Upper lobe of left lung (tissue), 4 donors: ENCODE data around the gene TMEM269.

ENCODE experiments used
- EP300 ChIP-seq, 4 donors: sonication (generic); formaldehyde crosslinking; IDR thresholded peaks; one replicate each; pipeline ENCODE4 v1.5.1; 2017; ENCODE audit warnings: antibody characterized with exemption in 4 of 4, control low read depth in 2 of 4
- POLR2A ChIP-seq, 4 donors: fragments of 450-650 bp; IDR thresholded peaks; one replicate each; pipeline ENCODE4 v1.5.1; 2016 to 2017; ENCODE audit warnings: antibody characterized with exemption in 4 of 4, mild to moderate bottlenecking in 2 of 4
- POLR2AphosphoS5 ChIP-seq, 2 donors: sonication (generic); formaldehyde crosslinking; IDR thresholded peaks; one replicate each; pipeline ENCODE4 v1.5.1; 2017; ENCODE audit warnings: antibody characterized with exemption in 2 of 2
- TF ChIP-seq, protein P1 (sequence below), 6 experiments: fragments of 450-650 bp in 4 of 6; fragments of 200-600 bp in 2 of 6; sonication (generic) in 2 of 6; IDR thresholded peaks; one replicate each; pipeline ENCODE4 v1.5.1; 2016 to 2019; ENCODE audit warnings: antibody characterized with exemption in 6 of 6

DNA sequence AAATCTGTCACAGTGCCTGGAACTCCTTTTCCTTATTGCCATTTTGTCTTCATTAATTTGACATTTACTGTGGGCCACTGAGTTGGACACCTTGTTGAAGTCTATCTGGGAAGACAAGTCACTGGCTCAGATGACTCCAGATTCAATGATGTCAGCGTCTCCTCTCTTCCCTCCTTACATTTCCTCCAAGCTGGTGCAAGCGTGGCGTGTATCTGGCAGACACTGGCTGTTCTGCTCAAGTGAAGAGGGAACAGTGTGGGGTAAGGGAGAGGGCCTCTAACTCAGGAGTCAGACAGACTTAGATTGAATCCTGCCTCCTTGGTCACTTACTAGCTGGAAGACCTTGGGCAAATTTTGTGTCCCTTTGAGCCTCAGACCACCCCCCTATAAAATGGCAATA is 52.9 kb downstream of the TMEM269 start:
- TF ChIP-seq, protein P1, sequence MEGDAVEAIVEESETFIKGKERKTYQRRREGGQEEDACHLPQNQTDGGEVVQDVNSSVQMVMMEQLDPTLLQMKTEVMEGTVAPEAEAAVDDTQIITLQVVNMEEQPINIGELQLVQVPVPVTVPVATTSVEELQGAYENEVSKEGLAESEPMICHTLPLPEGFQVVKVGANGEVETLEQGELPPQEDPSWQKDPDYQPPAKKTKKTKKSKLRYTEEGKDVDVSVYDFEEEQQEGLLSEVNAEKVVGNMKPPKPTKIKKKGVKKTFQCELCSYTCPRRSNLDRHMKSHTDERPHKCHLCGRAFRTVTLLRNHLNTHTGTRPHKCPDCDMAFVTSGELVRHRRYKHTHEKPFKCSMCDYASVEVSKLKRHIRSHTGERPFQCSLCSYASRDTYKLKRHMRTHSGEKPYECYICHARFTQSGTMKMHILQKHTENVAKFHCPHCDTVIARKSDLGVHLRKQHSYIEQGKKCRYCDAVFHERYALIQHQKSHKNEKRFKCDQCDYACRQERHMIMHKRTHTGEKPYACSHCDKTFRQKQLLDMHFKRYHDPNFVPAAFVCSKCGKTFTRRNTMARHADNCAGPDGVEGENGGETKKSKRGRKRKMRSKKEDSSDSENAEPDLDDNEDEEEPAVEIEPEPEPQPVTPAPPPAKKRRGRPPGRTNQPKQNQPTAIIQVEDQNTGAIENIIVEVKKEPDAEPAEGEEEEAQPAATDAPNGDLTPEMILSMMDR (IDR thresholded peaks at IDR 0.05): no peak
- TF ChIP-seq EP300 (IDR thresholded peaks at IDR 0.05) (no peak), POLR2AphosphoS5 (IDR thresholded peaks at IDR 0.05) (no peak), POLR2A (IDR thresholded peaks at IDR 0.05) (no peak)
